ENCODE data around the gene FAM131B.
A peak's percentile ranks its signal among the peaks of the same experiment; 100 is the strongest.

The FAM131B gene

GRCh38 chr7:143380646-143381426 lies 18.3 kb upstream of the FAM131B start, which contains the start of gene ZYX:
Gene ZYX, plus strand, starts transcription at chr7:143381345. Its CDS starts 227 bp downstream, at chr7:143381572.
- WGBS, 2 experiments (ENCODE audit: insufficient coverage in 2 of 2) = 0 to 1% methylated on average over 21 to 45 of the region's 72 CpGs
- Histone ChIP-seq H3K36me3 (ENCODE audit: control insufficient read depth, insufficient read depth, low read length) (peaks cover 41% of the 10 kb centered on the region), H3K4me3 (ENCODE audit: extremely low read depth, insufficient read depth, low read length, poor library complexity, severe bottlenecking) (peak within 1 kb of the TSS; percentile 97), H3K9me3 (ENCODE audit: control insufficient read depth, low read length) (peaks cover 3% of the 10 kb centered on the region), H3K4me1 (ENCODE audit: control insufficient read depth, insufficient read depth, low read length, poor library complexity, severe bottlenecking) (peaks cover 45% of the 10 kb centered on the region), H3K27ac (ENCODE audit: low read depth, low read length, severe bottlenecking) (peak within 1 kb of the TSS; percentile 99)

- Histone ChIP-seq H3K9me3 (ENCODE audit: control insufficient read depth, low read length) (peaks cover 3% of the 10 kb centered on the region), H3K4me1 (ENCODE audit: control insufficient read depth, insufficient read depth, low read length, poor library complexity, severe bottlenecking) (peaks cover 43% of the 10 kb centered on the region), H3K36me3 (ENCODE audit: control insufficient read depth, insufficient read depth, low read length) (peaks cover 35% of the 10 kb centered on the region), H3K4me3 (ENCODE audit: extremely low read depth, insufficient read depth, low read length, poor library complexity, severe bottlenecking) (peak overlapping the region; percentile 97), H3K27ac (ENCODE audit: low read depth, low read length, severe bottlenecking) (peak overlapping the region; percentile 99)
- WGBS, 2 experiments (ENCODE audit: insufficient coverage in 2 of 2) = 0% methylated on average over 30 to 32 of the region's 35 CpGs
Observed at GRCh38 chr7:143380260-143380645, 17.7 kb upstream of the FAM131B start.

GRCh38 chr7:143379611-143380259 lies 17.2 kb upstream of the FAM131B start:
- H3K4me1 ChIP-seq (ENCODE audit: control insufficient read depth, insufficient read depth, low read length, poor library complexity, severe bottlenecking) = peaks cover 38% of the 10 kb centered on the region
- peak overlapping the region; percentile 99 for H3K27ac ChIP-seq (ENCODE audit: low read depth, low read length, severe bottlenecking)
- H3K4me3 ChIP-seq (ENCODE audit: extremely low read depth, insufficient read depth, low read length, poor library complexity, severe bottlenecking) = peak overlapping the region; percentile 97
- H3K36me3 ChIP-seq (ENCODE audit: control insufficient read depth, insufficient read depth, low read length) = peaks cover 30% of the 10 kb centered on the region
- WGBS, 2 experiments (ENCODE audit: insufficient coverage in 2 of 2) = 28 to 32% methylated on average over 10 to 11 of the region's 15 CpGs
- peaks cover 3% of the 10 kb centered on the region for H3K9me3 ChIP-seq (ENCODE audit: control insufficient read depth, low read length)

- 33 to 75% methylated on average over 1 of the region's 5 CpGs for WGBS, 2 experiments (ENCODE audit: insufficient coverage in 2 of 2)
Observed at GRCh38 chr7:143376396-143376795, 13.9 kb upstream of the FAM131B start.

GRCh38 chr7:143375298-143376034 lies 13.0 kb upstream of the FAM131B start:
- Histone ChIP-seq H3K9me3 (ENCODE audit: control insufficient read depth, low read length) (peaks cover 3% of the 10 kb centered on the region), H3K36me3 (ENCODE audit: control insufficient read depth, insufficient read depth, low read length) (no peaks in the 10 kb centered on the region), H3K27ac (ENCODE audit: low read depth, low read length, severe bottlenecking) (no peak overlapping the region), H3K4me1 (ENCODE audit: control insufficient read depth, insufficient read depth, low read length, poor library complexity, severe bottlenecking) (peaks cover 20% of the 10 kb centered on the region), H3K4me3 (ENCODE audit: extremely low read depth, insufficient read depth, low read length, poor library complexity, severe bottlenecking) (no peak overlapping the region)
- 90 to 95% methylated on average over 7 of the region's 7 CpGs for WGBS, 2 experiments (ENCODE audit: insufficient coverage in 2 of 2)

More at GRCh38 chr7:143376396-143376795, 13.9 kb upstream of the FAM131B start:
- peaks cover 3% of the 10 kb centered on the region for H3K9me3 ChIP-seq (ENCODE audit: control insufficient read depth, low read length)
- peaks cover 19% of the 10 kb centered on the region for H3K4me1 ChIP-seq (ENCODE audit: control insufficient read depth, insufficient read depth, low read length, poor library complexity, severe bottlenecking)
- no peak overlapping the region for H3K27ac ChIP-seq (ENCODE audit: low read depth, low read length, severe bottlenecking)
- H3K36me3 ChIP-seq (ENCODE audit: control insufficient read depth, insufficient read depth, low read length) = no peaks in the 10 kb centered on the region
- H3K4me3 ChIP-seq (ENCODE audit: extremely low read depth, insufficient read depth, low read length, poor library complexity, severe bottlenecking) = no peak overlapping the region

GRCh38 chr7:143374561-143374960 lies 12.0 kb upstream of the FAM131B start:
- H3K4me3 ChIP-seq (ENCODE audit: extremely low read depth, insufficient read depth, low read length, poor library complexity, severe bottlenecking) = no peak overlapping the region
- no peak overlapping the region for H3K27ac ChIP-seq (ENCODE audit: low read depth, low read length, severe bottlenecking)
- peaks cover 29% of the 10 kb centered on the region for H3K4me1 ChIP-seq (ENCODE audit: control insufficient read depth, insufficient read depth, low read length, poor library complexity, severe bottlenecking)
- WGBS, 2 experiments (ENCODE audit: insufficient coverage in 2 of 2) = 90 to 100% methylated on average over 3 to 4 of the region's 5 CpGs
- no peaks in the 10 kb centered on the region for H3K36me3 ChIP-seq (ENCODE audit: control insufficient read depth, insufficient read depth, low read length)
- H3K9me3 ChIP-seq (ENCODE audit: control insufficient read depth, low read length) = peaks cover 3% of the 10 kb centered on the region

GRCh38 chr7:143373255-143373794 lies 10.8 kb upstream of the FAM131B start:
- Histone ChIP-seq H3K4me1 (ENCODE audit: control insufficient read depth, insufficient read depth, low read length, poor library complexity, severe bottlenecking) (peaks cover 22% of the 10 kb centered on the region), H3K27ac (ENCODE audit: low read depth, low read length, severe bottlenecking) (no peak overlapping the region), H3K36me3 (ENCODE audit: control insufficient read depth, insufficient read depth, low read length) (no peaks in the 10 kb centered on the region), H3K9me3 (ENCODE audit: control insufficient read depth, low read length) (peaks cover 3% of the 10 kb centered on the region), H3K4me3 (ENCODE audit: extremely low read depth, insufficient read depth, low read length, poor library complexity, severe bottlenecking) (no peak overlapping the region)
- 81 to 83% methylated on average over 4 of the region's 4 CpGs for WGBS, 2 experiments (ENCODE audit: insufficient coverage in 2 of 2)

GRCh38 chr7:143372070-143372469 lies 9.6 kb upstream of the FAM131B start:
- no peak overlapping the region for H3K4me3 ChIP-seq (ENCODE audit: extremely low read depth, insufficient read depth, low read length, poor library complexity, severe bottlenecking)
- no peak overlapping the region for H3K27ac ChIP-seq (ENCODE audit: low read depth, low read length, severe bottlenecking)
- H3K36me3 ChIP-seq (ENCODE audit: control insufficient read depth, insufficient read depth, low read length) = no peaks in the 10 kb centered on the region
- peaks cover 22% of the 10 kb centered on the region for H3K4me1 ChIP-seq (ENCODE audit: control insufficient read depth, insufficient read depth, low read length, poor library complexity, severe bottlenecking)
- WGBS, 2 experiments (ENCODE audit: insufficient coverage in 2 of 2) = 83 to 93% methylated on average over 4 of the region's 4 CpGs
- peaks cover 1% of the 10 kb centered on the region for H3K9me3 ChIP-seq (ENCODE audit: control insufficient read depth, low read length)

GRCh38 chr7:143369678-143370651 lies 7.5 kb upstream of the FAM131B start:
- Histone ChIP-seq H3K4me1 (ENCODE audit: control insufficient read depth, insufficient read depth, low read length, poor library complexity, severe bottlenecking) (peaks cover 10% of the 10 kb centered on the region), H3K9me3 (ENCODE audit: control insufficient read depth, low read length) (no peaks in the 10 kb centered on the region), H3K27ac (ENCODE audit: low read depth, low read length, severe bottlenecking) (no peak overlapping the region), H3K4me3 (ENCODE audit: extremely low read depth, insufficient read depth, low read length, poor library complexity, severe bottlenecking) (no peak overlapping the region), H3K36me3 (ENCODE audit: control insufficient read depth, insufficient read depth, low read length) (no peaks in the 10 kb centered on the region)
- 60 to 63% methylated on average over 4 to 7 of the region's 12 CpGs for WGBS, 2 experiments (ENCODE audit: insufficient coverage in 2 of 2)

Measured in mesodermal cell (in vitro differentiated cells).